SK-N-SH treated with all-trans-retinoic acid at 6 μM for 48 hours (cell line): ENCODE measurements around the gene MRPS9.

Source experiments
- ATAC-seq: fragments of 200-7000 bp; cut with Tn5 transposase; 3 replicates; pipeline ENCODE4 v1.9.1; 2020; ENCODE audit warnings: mild to moderate bottlenecking, moderate library complexity
- ARNTL ChIP-seq: fragments of 450-650 bp; formaldehyde crosslinking; IDR thresholded peaks from 2 replicates; pipeline ENCODE4 v1.5.0; 2020; ENCODE audit warnings: low read depth, mild to moderate bottlenecking, moderate library complexity, borderline replicate concordance
- BACH2 ChIP-seq: fragments of 250-450 bp; sonication (Bioruptor Pico); IDR thresholded peaks from 2 replicates; pipeline ENCODE4 v1.9.0; 2021; ENCODE audit warnings: mild to moderate bottlenecking, borderline replicate concordance
- CSDC2 ChIP-seq: fragments of 250-450 bp; sonication (Bioruptor Pico); IDR thresholded peaks from 2 replicates; pipeline ENCODE4 v1.5.0; 2020; ENCODE audit warnings: mild to moderate bottlenecking, moderate library complexity
- ESRRG ChIP-seq: fragments of 250-450 bp; sonication (Bioruptor Pico); IDR thresholded peaks from 2 replicates; pipeline ENCODE4 v1.6.1; 2021; ENCODE audit warnings: mild to moderate bottlenecking
- GLIS3 ChIP-seq: fragments of 250-450 bp; sonication (Bioruptor Pico); IDR thresholded peaks from 2 replicates; pipeline ENCODE4 v1.5.0; 2020; ENCODE audit warnings: mild to moderate bottlenecking, moderate library complexity
- ISL1 ChIP-seq: fragments of 250-450 bp; sonication (Bioruptor Pico); IDR thresholded peaks from 2 replicates; pipeline ENCODE4 v2.1.2; 2022; ENCODE audit warnings: mild to moderate bottlenecking, moderate library complexity
- OSR1 ChIP-seq: fragments of 250-450 bp; sonication (Bioruptor Pico); IDR thresholded peaks from 2 replicates; pipeline ENCODE4 v1.8.0; 2022; ENCODE audit warnings: moderate library complexity, mild to moderate bottlenecking, inconsistent platforms
- POU6F1 ChIP-seq: fragments of 250-450 bp; sonication (Bioruptor Pico); IDR thresholded peaks from 2 replicates; pipeline ENCODE4 v1.8.0; 2021; ENCODE audit warnings: low read depth, mild to moderate bottlenecking, moderate library complexity, borderline replicate concordance
- PPARA ChIP-seq: fragments of 250-450 bp; sonication (Bioruptor Pico); IDR thresholded peaks from 2 replicates; pipeline ENCODE4 v1.5.0; 2020; ENCODE audit warnings: mild to moderate bottlenecking, borderline replicate concordance
- RARB ChIP-seq: fragments of 250-450 bp; sonication (Bioruptor Pico); IDR thresholded peaks from 2 replicates; pipeline ENCODE4 v1.8.0; 2021; ENCODE audit warnings: mild to moderate bottlenecking, moderate library complexity
- SNAI2 ChIP-seq: fragments of 250-450 bp; sonication (Bioruptor Pico); IDR thresholded peaks from 2 replicates; pipeline ENCODE4 v1.5.0; 2020; ENCODE audit warnings: mild to moderate bottlenecking, moderate library complexity
- TOX ChIP-seq: fragments of 250-450 bp; sonication (Bioruptor Pico); IDR thresholded peaks from 2 replicates; pipeline ENCODE4 v1.8.0; 2021; ENCODE audit warnings: mild to moderate bottlenecking, moderate library complexity, borderline replicate concordance
- ZC3H10 ChIP-seq: fragments of 250-450 bp; sonication (Bioruptor Pico); IDR thresholded peaks from 2 replicates; pipeline ENCODE4 v1.5.1; 2021; ENCODE audit warnings: mild to moderate bottlenecking, moderate library complexity
- ZFP3 ChIP-seq: fragments of 250-450 bp; sonication (Bioruptor Pico); IDR thresholded peaks from 2 replicates; pipeline ENCODE4 v1.5.0; 2020; ENCODE audit warnings: mild to moderate bottlenecking, moderate library complexity
- ZFP30 ChIP-seq: fragments of 450-650 bp; formaldehyde crosslinking; IDR thresholded peaks from 2 replicates; pipeline ENCODE4 v1.5.0; 2022; ENCODE audit warnings: mild to moderate bottlenecking, moderate library complexity
- ZNF8 ChIP-seq: fragments of 450-650 bp; formaldehyde crosslinking; IDR thresholded peaks from 2 replicates; pipeline ENCODE4 v1.5.0; 2020; ENCODE audit warnings: mild to moderate bottlenecking, moderate library complexity
- TF ChIP-seq, protein P1 (sequence below): fragments of 250-450 bp; sonication (Bioruptor Pico); IDR thresholded peaks from 2 replicates; pipeline ENCODE4 v1.5.1; 2021; ENCODE audit warnings: mild to moderate bottlenecking, moderate library complexity
- TF ChIP-seq, protein P2 (sequence below): fragments of 250-450 bp; sonication (Bioruptor Pico); IDR thresholded peaks from 2 replicates; pipeline ENCODE4 v1.8.0; 2020; ENCODE audit warnings: mild to moderate bottlenecking, moderate library complexity, borderline replicate concordance
- TF ChIP-seq, protein P3 (sequence below): fragments of 250-450 bp; sonication (Bioruptor Pico); IDR thresholded peaks from 2 replicates; pipeline ENCODE4 v1.5.1; 2020; ENCODE audit warnings: low read depth, mild to moderate bottlenecking, moderate library complexity
- TF ChIP-seq, protein P4 (sequence below): fragments of 250-450 bp; sonication (Bioruptor Pico); IDR thresholded peaks from 2 replicates; pipeline ENCODE4 v1.5.0; 2020; ENCODE audit warnings: mild to moderate bottlenecking, moderate library complexity

MRPS9 gene

DNA sequence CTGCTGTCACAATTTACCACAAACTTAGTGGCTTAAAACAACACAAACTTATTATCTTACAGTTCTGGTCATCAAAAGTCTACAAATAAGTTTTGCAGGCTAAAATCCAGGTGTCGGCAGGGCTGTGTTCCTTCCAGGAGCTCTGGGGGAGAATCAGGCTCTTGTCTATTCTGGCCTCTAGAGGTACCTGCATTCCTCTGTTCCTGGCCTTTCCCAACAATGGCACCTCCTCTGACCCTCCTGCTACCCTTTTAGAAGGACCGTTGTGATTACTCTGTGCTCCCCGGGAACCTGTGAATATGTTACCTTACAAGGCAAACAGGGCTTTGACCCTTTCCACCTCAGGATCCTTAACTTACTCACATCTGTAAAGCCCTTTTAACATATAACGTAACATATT lies 98.5 kb downstream of the MRPS9 start:
- no peak for ATAC-seq
- TF ChIP-seq, protein P1, sequence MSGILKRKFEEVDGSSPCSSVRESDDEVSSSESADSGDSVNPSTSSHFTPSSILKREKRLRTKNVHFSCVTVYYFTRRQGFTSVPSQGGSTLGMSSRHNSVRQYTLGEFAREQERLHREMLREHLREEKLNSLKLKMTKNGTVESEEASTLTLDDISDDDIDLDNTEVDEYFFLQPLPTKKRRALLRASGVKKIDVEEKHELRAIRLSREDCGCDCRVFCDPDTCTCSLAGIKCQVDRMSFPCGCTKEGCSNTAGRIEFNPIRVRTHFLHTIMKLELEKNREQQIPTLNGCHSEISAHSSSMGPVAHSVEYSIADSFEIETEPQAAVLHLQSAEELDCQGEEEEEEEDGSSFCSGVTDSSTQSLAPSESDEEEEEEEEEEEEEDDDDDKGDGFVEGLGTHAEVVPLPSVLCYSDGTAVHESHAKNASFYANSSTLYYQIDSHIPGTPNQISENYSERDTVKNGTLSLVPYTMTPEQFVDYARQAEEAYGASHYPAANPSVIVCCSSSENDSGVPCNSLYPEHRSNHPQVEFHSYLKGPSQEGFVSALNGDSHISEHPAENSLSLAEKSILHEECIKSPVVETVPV (CRISPR knock-in tag) = no peak
- TF ChIP-seq ESRRG (CRISPR knock-in tag) (no peak), TOX (CRISPR knock-in tag) (no peak), POU6F1 (CRISPR knock-in tag) (no peak), ISL1 (CRISPR knock-in tag) (no peak), RARB (CRISPR knock-in tag) (no peak), OSR1 (CRISPR knock-in tag) (no peak), ZNF8 (no peak), PPARA (CRISPR knock-in tag) (no peak), CSDC2 (CRISPR knock-in tag) (no peak), SNAI2 (no peak), GLIS3 (CRISPR knock-in tag) (no peak), ZFP30 (CRISPR knock-in tag) (no peak), BACH2 (CRISPR knock-in tag) (no peak)
- TF ChIP-seq, protein P2, sequence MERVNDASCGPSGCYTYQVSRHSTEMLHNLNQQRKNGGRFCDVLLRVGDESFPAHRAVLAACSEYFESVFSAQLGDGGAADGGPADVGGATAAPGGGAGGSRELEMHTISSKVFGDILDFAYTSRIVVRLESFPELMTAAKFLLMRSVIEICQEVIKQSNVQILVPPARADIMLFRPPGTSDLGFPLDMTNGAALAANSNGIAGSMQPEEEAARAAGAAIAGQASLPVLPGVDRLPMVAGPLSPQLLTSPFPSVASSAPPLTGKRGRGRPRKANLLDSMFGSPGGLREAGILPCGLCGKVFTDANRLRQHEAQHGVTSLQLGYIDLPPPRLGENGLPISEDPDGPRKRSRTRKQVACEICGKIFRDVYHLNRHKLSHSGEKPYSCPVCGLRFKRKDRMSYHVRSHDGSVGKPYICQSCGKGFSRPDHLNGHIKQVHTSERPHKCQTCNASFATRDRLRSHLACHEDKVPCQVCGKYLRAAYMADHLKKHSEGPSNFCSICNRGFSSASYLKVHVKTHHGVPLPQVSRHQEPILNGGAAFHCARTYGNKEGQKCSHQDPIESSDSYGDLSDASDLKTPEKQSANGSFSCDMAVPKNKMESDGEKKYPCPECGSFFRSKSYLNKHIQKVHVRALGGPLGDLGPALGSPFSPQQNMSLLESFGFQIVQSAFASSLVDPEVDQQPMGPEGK = no peak
- TF ChIP-seq, protein P3, sequence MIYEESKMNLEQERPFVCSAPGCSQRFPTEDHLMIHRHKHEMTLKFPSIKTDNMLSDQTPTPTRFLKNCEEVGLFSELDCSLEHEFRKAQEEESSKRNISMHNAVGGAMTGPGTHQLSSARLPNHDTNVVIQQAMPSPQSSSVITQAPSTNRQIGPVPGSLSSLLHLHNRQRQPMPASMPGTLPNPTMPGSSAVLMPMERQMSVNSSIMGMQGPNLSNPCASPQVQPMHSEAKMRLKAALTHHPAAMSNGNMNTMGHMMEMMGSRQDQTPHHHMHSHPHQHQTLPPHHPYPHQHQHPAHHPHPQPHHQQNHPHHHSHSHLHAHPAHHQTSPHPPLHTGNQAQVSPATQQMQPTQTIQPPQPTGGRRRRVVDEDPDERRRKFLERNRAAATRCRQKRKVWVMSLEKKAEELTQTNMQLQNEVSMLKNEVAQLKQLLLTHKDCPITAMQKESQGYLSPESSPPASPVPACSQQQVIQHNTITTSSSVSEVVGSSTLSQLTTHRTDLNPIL (CRISPR knock-in tag) = no peak
- TF ChIP-seq, protein P4, sequence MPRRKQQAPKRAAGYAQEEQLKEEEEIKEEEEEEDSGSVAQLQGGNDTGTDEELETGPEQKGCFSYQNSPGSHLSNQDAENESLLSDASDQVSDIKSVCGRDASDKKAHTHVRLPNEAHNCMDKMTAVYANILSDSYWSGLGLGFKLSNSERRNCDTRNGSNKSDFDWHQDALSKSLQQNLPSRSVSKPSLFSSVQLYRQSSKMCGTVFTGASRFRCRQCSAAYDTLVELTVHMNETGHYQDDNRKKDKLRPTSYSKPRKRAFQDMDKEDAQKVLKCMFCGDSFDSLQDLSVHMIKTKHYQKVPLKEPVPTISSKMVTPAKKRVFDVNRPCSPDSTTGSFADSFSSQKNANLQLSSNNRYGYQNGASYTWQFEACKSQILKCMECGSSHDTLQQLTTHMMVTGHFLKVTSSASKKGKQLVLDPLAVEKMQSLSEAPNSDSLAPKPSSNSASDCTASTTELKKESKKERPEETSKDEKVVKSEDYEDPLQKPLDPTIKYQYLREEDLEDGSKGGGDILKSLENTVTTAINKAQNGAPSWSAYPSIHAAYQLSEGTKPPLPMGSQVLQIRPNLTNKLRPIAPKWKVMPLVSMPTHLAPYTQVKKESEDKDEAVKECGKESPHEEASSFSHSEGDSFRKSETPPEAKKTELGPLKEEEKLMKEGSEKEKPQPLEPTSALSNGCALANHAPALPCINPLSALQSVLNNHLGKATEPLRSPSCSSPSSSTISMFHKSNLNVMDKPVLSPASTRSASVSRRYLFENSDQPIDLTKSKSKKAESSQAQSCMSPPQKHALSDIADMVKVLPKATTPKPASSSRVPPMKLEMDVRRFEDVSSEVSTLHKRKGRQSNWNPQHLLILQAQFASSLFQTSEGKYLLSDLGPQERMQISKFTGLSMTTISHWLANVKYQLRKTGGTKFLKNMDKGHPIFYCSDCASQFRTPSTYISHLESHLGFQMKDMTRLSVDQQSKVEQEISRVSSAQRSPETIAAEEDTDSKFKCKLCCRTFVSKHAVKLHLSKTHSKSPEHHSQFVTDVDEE (CRISPR knock-in tag) = no peak
- TF ChIP-seq, all 23 proteins: peak for 0

- no peak for ATAC-seq
- TF ChIP-seq, protein P3 (CRISPR knock-in tag) = no peak
- TF ChIP-seq, all 23 proteins: peak for 0
These were observed 100.8 kb downstream of the MRPS9 start for GRCh38 chr2:105138643-105139042.

DNA sequence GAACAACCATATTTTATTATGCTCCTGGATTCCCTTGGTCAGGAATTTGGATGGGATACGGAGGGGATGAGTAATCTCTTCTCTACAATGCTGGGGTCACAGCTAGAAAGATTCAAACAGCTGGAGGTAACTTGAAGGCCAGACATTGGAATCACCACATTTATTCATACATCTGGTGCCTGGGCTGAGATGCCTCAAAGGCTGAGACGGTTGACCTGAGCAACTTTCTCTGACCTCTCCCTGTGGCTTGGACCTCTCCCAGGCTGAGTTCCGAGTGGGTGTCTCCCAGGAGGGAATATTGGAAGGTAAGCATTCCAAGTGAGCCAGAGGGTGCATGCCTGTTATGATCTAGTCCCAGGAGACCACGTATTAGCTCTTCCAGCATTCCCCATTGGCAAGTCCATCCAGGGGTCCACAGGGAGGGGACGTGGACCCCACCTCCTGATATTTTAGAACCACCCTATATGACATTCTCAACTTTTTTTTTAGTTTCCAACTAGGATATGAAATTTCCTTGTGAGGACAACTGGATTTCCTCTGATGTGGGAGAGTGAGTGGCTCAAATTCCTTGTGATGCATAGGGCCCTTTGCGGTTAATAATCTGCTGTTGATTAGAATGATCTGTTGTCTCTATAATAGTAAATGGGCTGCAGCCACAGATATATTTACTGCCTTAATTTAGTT lies 101.8 kb downstream of the MRPS9 start:
- ATAC-seq = no peak
- TF ChIP-seq OSR1 (CRISPR knock-in tag) (no peak), RARB (CRISPR knock-in tag) (no peak), ARNTL (CRISPR knock-in tag) (no peak), ISL1 (CRISPR knock-in tag) (no peak), ZC3H10 (CRISPR knock-in tag) (no peak), GLIS3 (CRISPR knock-in tag) (no peak), BACH2 (CRISPR knock-in tag) (no peak), ZFP3 (CRISPR knock-in tag) (no peak)
- TF ChIP-seq, protein P1 (CRISPR knock-in tag) = no peak
- TF ChIP-seq, protein P2 = no peak
- TF ChIP-seq, protein P3 (CRISPR knock-in tag) = no peak
